Smooth muscle cell (in vitro differentiated cells): ENCODE measurements around the gene GNAT3. TPM values are rescaled to one million over a fixed set of nuclear protein-coding genes. Genes with fewer than 3 reads are reported as not detected.

Experiments used
- DNase-seq: peaks from one replicate; lab custom pipeline; 2025; ENCODE audit not compliant: unreplicated experiment; lab: John Stamatoyannopoulos, UW
- H2AFZ ChIP-seq: fragments of 200-600 bp; sonication (generic); 2 replicates; pipeline ENCODE4 v1.6.0; 2016; ENCODE audit warnings: antibody characterized with exemption, low read depth, mild to moderate bottlenecking
- H3F3A ChIP-seq: fragments of 200-600 bp; sonication (generic); 2 replicates; pipeline ENCODE4 v1.6.0; 2017; ENCODE audit warnings: antibody characterized with exemption, low read depth
- H3K27ac ChIP-seq: fragments of 200-600 bp; sonication (generic); 2 replicates; pipeline ENCODE4 v1.5.1; 2016; ENCODE audit warnings: low read depth, mild to moderate bottlenecking
- H3K27me3 ChIP-seq: fragments of 200-600 bp; sonication (generic); 2 replicates; pipeline ENCODE4 v1.6.1; 2016; ENCODE audit warnings: low read depth, mild to moderate bottlenecking
- H3K36me3 ChIP-seq: fragments of 200-600 bp; sonication (generic); 2 replicates; pipeline ENCODE4 v1.5.1; 2016; ENCODE audit warnings: low read depth
- H3K4me1 ChIP-seq: fragments of 200-600 bp; sonication (generic); 2 replicates; pipeline ENCODE4 v1.5.1; 2016; ENCODE audit warnings: low read depth
- H3K4me2 ChIP-seq: fragments of 200-600 bp; sonication (generic); 2 replicates; pipeline ENCODE4 v1.6.0; 2016; ENCODE audit warnings: mild to moderate bottlenecking
- H3K4me3 ChIP-seq: fragments of 200-600 bp; sonication (generic); 2 replicates; pipeline ENCODE4 v1.5.1; 2016; ENCODE audit warnings: mild to moderate bottlenecking
- H3K79me2 ChIP-seq: fragments of 200-600 bp; sonication (generic); 2 replicates; pipeline ENCODE4 v1.6.0; 2016; ENCODE audit warnings: low read depth, mild to moderate bottlenecking
- H3K9ac ChIP-seq: fragments of 200-600 bp; sonication (generic); 2 replicates; pipeline ENCODE4 v1.6.0; 2016; ENCODE audit warnings: low read depth
- H3K9me3 ChIP-seq: fragments of 200-600 bp; sonication (generic); replicated peaks from 2 replicates; pipeline ENCODE4 v1.5.1; 2016; ENCODE audit warnings: low read depth
- H4K20me1 ChIP-seq: fragments of 200-600 bp; sonication (generic); 2 replicates; pipeline ENCODE4 v1.6.0; 2016; ENCODE audit warnings: low read depth
- CTCF ChIP-seq: fragments of 200-600 bp; sonication (generic); IDR thresholded peaks from 2 replicates; pipeline ENCODE4 v1.5.1; 2017; ENCODE audit warnings: borderline replicate concordance, mild to moderate bottlenecking, antibody characterized with exemption; ENCODE audit not compliant: insufficient read depth, poor library complexity, severe bottlenecking
- WGBS: methylation state at CpG from one replicate; pipeline ENCODE4 v1.1.7; 2016; ENCODE audit warnings: low lambda C conversion rate; 5-methylcytosine and 5-hydroxymethylcytosine counted together
- polyA plus RNA-seq: library from polyadenylated mRNA; unstranded; fragments of >200 nt; fragmentation: Nextera tagmentation; extraction: Ambion mirVana; gene quantifications from 2 replicates; pipeline ENCODE4 v1.2.1, GENCODE V29; 2016
- total RNA-seq: library from RNA; depleted of rRNA; stranded (reverse); fragments of >200 nt; gene quantifications from 2 replicates; pipeline ENCODE4 v1.2.3, GENCODE V29; 2014

GNAT3 gene
- total and polyA plus RNA-seq, 2 experiments from 2014 or later = not detected

GRCh38 chr7:80413383-80413945 is 98.4 kb downstream of the GNAT3 start:
- no peak for TF ChIP-seq CTCF
- Histone ChIP-seq H3F3A (no peaks in the 10 kb centered on the region), H3K4me1 (no peaks in the 10 kb centered on the region), H3K27me3 (no peaks in the 10 kb centered on the region), H2AFZ (no peak overlapping the region), H3K4me2 (no peak overlapping the region), H3K9me3 (no peaks in the 10 kb centered on the region), H3K4me3 (no peak overlapping the region), H3K36me3 (no peaks in the 10 kb centered on the region), H3K79me2 (no peaks in the 10 kb centered on the region), H3K27ac (no peak overlapping the region), H3K9ac (no peak overlapping the region), H4K20me1 (no peaks in the 10 kb centered on the region)
- WGBS = 77% methylated on average over 3 of the region's 3 CpGs
- DNase-seq = no peak

GRCh38 chr7:80412842-80413241 is 99.0 kb downstream of the GNAT3 start:
- H3K4me3 ChIP-seq = no peak overlapping the region
- no peak overlapping the region for H3K9ac ChIP-seq
- 100% methylated on average over 1 of the region's 1 CpG for WGBS
- H3K36me3 ChIP-seq = no peaks in the 10 kb centered on the region
- no peak overlapping the region for H3K27ac ChIP-seq
- H2AFZ ChIP-seq = no peak overlapping the region
- H4K20me1 ChIP-seq = no peaks in the 10 kb centered on the region
- no peaks in the 10 kb centered on the region for H3K79me2 ChIP-seq
- H3F3A ChIP-seq = no peaks in the 10 kb centered on the region
- no peaks in the 10 kb centered on the region for H3K9me3 ChIP-seq
- H3K27me3 ChIP-seq = no peaks in the 10 kb centered on the region
- TF ChIP-seq CTCF = no peak
- no peaks in the 10 kb centered on the region for H3K4me1 ChIP-seq
- H3K4me2 ChIP-seq = no peak overlapping the region
- no peak for DNase-seq

GRCh38 chr7:80411621-80412020 is 100.2 kb downstream of the GNAT3 start:
- 73% methylated on average over 2 of the region's 2 CpGs for WGBS
- Histone ChIP-seq H3K36me3 (no peaks in the 10 kb centered on the region), H3K27ac (no peak overlapping the region), H4K20me1 (no peaks in the 10 kb centered on the region), H3F3A (no peaks in the 10 kb centered on the region), H3K4me2 (no peak overlapping the region), H3K4me3 (no peak overlapping the region), H3K79me2 (no peaks in the 10 kb centered on the region), H3K4me1 (no peaks in the 10 kb centered on the region), H2AFZ (no peak overlapping the region), H3K9ac (no peak overlapping the region), H3K9me3 (no peaks in the 10 kb centered on the region), H3K27me3 (no peaks in the 10 kb centered on the region)
- DNase-seq = no peak
- TF ChIP-seq CTCF = no peak

GRCh38 chr7:80410081-80410480 is 101.8 kb downstream of the GNAT3 start:
- no peaks in the 10 kb centered on the region for H3K9me3 ChIP-seq
- H3K4me2 ChIP-seq = no peak overlapping the region
- H2AFZ ChIP-seq = no peak overlapping the region
- H3K9ac ChIP-seq = no peak overlapping the region
- no peaks in the 10 kb centered on the region for H3K27me3 ChIP-seq
- TF ChIP-seq CTCF = no peak
- H3F3A ChIP-seq = no peaks in the 10 kb centered on the region
- H3K36me3 ChIP-seq = no peaks in the 10 kb centered on the region
- DNase-seq = no peak
- no peak overlapping the region for H3K4me3 ChIP-seq
- no peaks in the 10 kb centered on the region for H3K4me1 ChIP-seq
- no peaks in the 10 kb centered on the region for H4K20me1 ChIP-seq
- H3K79me2 ChIP-seq = no peaks in the 10 kb centered on the region
- no peak overlapping the region for H3K27ac ChIP-seq

Other genes starting within 250 kb of the GNAT3 start
- gene CD36, start 126.6 kb upstream of the GNAT3 start, total RNA-seq = 1.7 and 2.8 TPM in 2 replicates
- 0.44 and 0.64 TPM in 2 replicates for gene CD36, start 126.6 kb upstream of the GNAT3 start, polyA plus RNA-seq